SK-N-SH treated with all-trans-retinoic acid at 6 μM for 48 hours (cell line): ENCODE data around the gene OXTR.

ENCODE experiments used
- ATAC-seq: fragments of 200-7000 bp; cut with Tn5 transposase; 3 replicates; pipeline ENCODE4 v1.9.1; 2020; ENCODE audit warnings: mild to moderate bottlenecking, moderate library complexity
- BACH2 ChIP-seq: fragments of 250-450 bp; sonication (Bioruptor Pico); IDR thresholded peaks from 2 replicates; pipeline ENCODE4 v1.9.0; 2021; ENCODE audit warnings: mild to moderate bottlenecking, borderline replicate concordance
- CREB5 ChIP-seq: fragments of 250-450 bp; sonication (Bioruptor Pico); IDR thresholded peaks from 2 replicates; pipeline ENCODE4 v1.5.1; 2020; ENCODE audit warnings: low read depth, mild to moderate bottlenecking, moderate library complexity
- CSDC2 ChIP-seq: fragments of 250-450 bp; sonication (Bioruptor Pico); IDR thresholded peaks from 2 replicates; pipeline ENCODE4 v1.5.0; 2020; ENCODE audit warnings: mild to moderate bottlenecking, moderate library complexity
- CSRNP3 ChIP-seq: fragments of 250-450 bp; sonication (Bioruptor Pico); IDR thresholded peaks from 2 replicates; pipeline ENCODE4 v1.5.1; 2021; ENCODE audit warnings: mild to moderate bottlenecking, moderate library complexity
- GLIS3 ChIP-seq: fragments of 250-450 bp; sonication (Bioruptor Pico); IDR thresholded peaks from 2 replicates; pipeline ENCODE4 v1.5.0; 2020; ENCODE audit warnings: mild to moderate bottlenecking, moderate library complexity
- ISL1 ChIP-seq: fragments of 250-450 bp; sonication (Bioruptor Pico); IDR thresholded peaks from 2 replicates; pipeline ENCODE4 v2.1.2; 2022; ENCODE audit warnings: mild to moderate bottlenecking, moderate library complexity
- OSR1 ChIP-seq: fragments of 250-450 bp; sonication (Bioruptor Pico); IDR thresholded peaks from 2 replicates; pipeline ENCODE4 v1.8.0; 2022; ENCODE audit warnings: moderate library complexity, mild to moderate bottlenecking, inconsistent platforms
- PATZ1 ChIP-seq: fragments of 250-450 bp; sonication (Bioruptor Pico); IDR thresholded peaks from 2 replicates; pipeline ENCODE4 v1.8.0; 2020; ENCODE audit warnings: mild to moderate bottlenecking, moderate library complexity, borderline replicate concordance
- PPARA ChIP-seq: fragments of 250-450 bp; sonication (Bioruptor Pico); IDR thresholded peaks from 2 replicates; pipeline ENCODE4 v1.5.0; 2020; ENCODE audit warnings: mild to moderate bottlenecking, borderline replicate concordance
- RARB ChIP-seq: fragments of 250-450 bp; sonication (Bioruptor Pico); IDR thresholded peaks from 2 replicates; pipeline ENCODE4 v1.8.0; 2021; ENCODE audit warnings: mild to moderate bottlenecking, moderate library complexity
- SNAI2 ChIP-seq: fragments of 250-450 bp; sonication (Bioruptor Pico); IDR thresholded peaks from 2 replicates; pipeline ENCODE4 v1.5.0; 2020; ENCODE audit warnings: mild to moderate bottlenecking, moderate library complexity
- TCF4 ChIP-seq: fragments of 250-450 bp; sonication (Bioruptor Pico); IDR thresholded peaks from 2 replicates; pipeline ENCODE4 v1.8.0; 2021; ENCODE audit warnings: mild to moderate bottlenecking, moderate library complexity, borderline replicate concordance
- TOX ChIP-seq: fragments of 250-450 bp; sonication (Bioruptor Pico); IDR thresholded peaks from 2 replicates; pipeline ENCODE4 v1.8.0; 2021; ENCODE audit warnings: mild to moderate bottlenecking, moderate library complexity, borderline replicate concordance
- TSHZ2 ChIP-seq: fragments of 250-450 bp; sonication (Bioruptor Pico); IDR thresholded peaks from 2 replicates; pipeline ENCODE4 v1.5.0; 2020; ENCODE audit warnings: mild to moderate bottlenecking, moderate library complexity
- ZC3H10 ChIP-seq: fragments of 250-450 bp; sonication (Bioruptor Pico); IDR thresholded peaks from 2 replicates; pipeline ENCODE4 v1.5.1; 2021; ENCODE audit warnings: mild to moderate bottlenecking, moderate library complexity
- ZFP3 ChIP-seq: fragments of 250-450 bp; sonication (Bioruptor Pico); IDR thresholded peaks from 2 replicates; pipeline ENCODE4 v1.5.0; 2020; ENCODE audit warnings: mild to moderate bottlenecking, moderate library complexity
- ZNF565 ChIP-seq: fragments of 450-650 bp; formaldehyde crosslinking; conservative IDR thresholded peaks from 2 replicates; pipeline ENCODE4 v1.5.0; 2020; ENCODE audit warnings: low read depth, mild to moderate bottlenecking, moderate library complexity
- ZNF70 ChIP-seq: fragments of 450-650 bp; formaldehyde crosslinking; IDR thresholded peaks from 2 replicates; pipeline ENCODE4 v1.5.0; 2020; ENCODE audit warnings: mild to moderate bottlenecking, moderate library complexity

Gene OXTR

GRCh38 chr3:8778475-8778874 is 9.1 kb upstream of the OXTR start:
- TF ChIP-seq TCF4 (CRISPR knock-in tag) (no peak), ZNF70 (CRISPR knock-in tag) (no peak), TSHZ2 (CRISPR knock-in tag) (no peak), GLIS3 (CRISPR knock-in tag) (no peak), ZC3H10 (CRISPR knock-in tag) (no peak), PATZ1 (CRISPR knock-in tag) (no peak), CSDC2 (CRISPR knock-in tag) (no peak), RARB (no peak), OSR1 (CRISPR knock-in tag) (no peak), PPARA (CRISPR knock-in tag) (no peak), BACH2 (CRISPR knock-in tag) (no peak), CSRNP3 (CRISPR knock-in tag) (no peak), ZNF565 (CRISPR knock-in tag) (no peak)
- no peak for ATAC-seq

- TF ChIP-seq TOX, result no peak
- TF ChIP-seq CSRNP3 (CRISPR knock-in tag), result no peak
- TF ChIP-seq ZNF70 (CRISPR knock-in tag), result no peak
- TF ChIP-seq PATZ1 (CRISPR knock-in tag), result no peak
- no peak for TF ChIP-seq OSR1 (CRISPR knock-in tag)
- no peak for TF ChIP-seq PPARA (CRISPR knock-in tag)
- no peak for TF ChIP-seq CREB5 (CRISPR knock-in tag)
- TF ChIP-seq TCF4 (CRISPR knock-in tag), result no peak
- no peak for TF ChIP-seq ISL1 (CRISPR knock-in tag)
- no peak for TF ChIP-seq ZC3H10 (CRISPR knock-in tag)
- no peak for TF ChIP-seq RARB
- TF ChIP-seq ZFP3 (CRISPR knock-in tag), result no peak
- TF ChIP-seq SNAI2, result no peak
- ATAC-seq, result no peak
Measured at GRCh38 chr3:8777978-8778267, 8.5 kb upstream of the OXTR start.

- no peak for ATAC-seq
- no peak for TF ChIP-seq CREB5 (CRISPR knock-in tag)
- no peak for TF ChIP-seq SNAI2
- TF ChIP-seq TCF4 (CRISPR knock-in tag), result no peak
- TF ChIP-seq ZC3H10 (CRISPR knock-in tag), result no peak
- no peak for TF ChIP-seq ZNF565 (CRISPR knock-in tag)
- no peak for TF ChIP-seq BACH2 (CRISPR knock-in tag)
- no peak for TF ChIP-seq GLIS3 (CRISPR knock-in tag)
Measured at GRCh38 chr3:8777201-8777977, 8.0 kb upstream of the OXTR start.
